Activated B cell treated with CpG ODN at 0.5 μM for 24 hours (primary cell): Measurements from ENCODE around the gene ATF7. TPM values are rescaled to one million over a fixed set of nuclear protein-coding genes. Genes with fewer than 3 reads are reported as not detected.

Source experiments
- ATAC-seq: fragments of 200-7000 bp; cut with Tn5 transposase; one replicate; pipeline ENCODE4 v1.10.0; 2021; ENCODE audit warnings: low read depth, mild to moderate bottlenecking, moderate library complexity
- CTCF ChIA-PET: fragments of 350-600 bp; sonication (Branson Sonifier 250); formaldehyde crosslinking; loops from one replicate; lab custom pipeline; 2021; ENCODE audit warnings: antibody characterized with exemption; lab: Charles Lee
- POLR2A ChIA-PET: fragments of 350-600 bp; sonication (Branson Sonifier 250); formaldehyde crosslinking; loops from one replicate; lab custom pipeline; 2021; ENCODE audit warnings: antibody characterized with exemption; lab: Charles Lee
- DNase-seq: peaks from one replicate; pipeline ENCODE4 v3.0.0; 2022
- H3K27ac Mint-ChIP-seq: one replicate; pipeline ENCODE4 v1.8.0; 2020; ENCODE audit warnings: mixed read lengths
- H3K27me3 Mint-ChIP-seq: one replicate; pipeline ENCODE4 v1.8.0; 2021; ENCODE audit warnings: mixed read lengths
- H3K36me3 Mint-ChIP-seq: one replicate; pipeline ENCODE4 v1.8.0; 2021; ENCODE audit warnings: low read depth, mixed read lengths
- H3K4me1 Mint-ChIP-seq: one replicate; pipeline ENCODE4 v1.8.0; 2021; ENCODE audit warnings: mixed read lengths
- H3K4me3 Mint-ChIP-seq: one replicate; pipeline ENCODE4 v1.8.0; 2020; ENCODE audit warnings: mild to moderate bottlenecking, mixed read lengths
- H3K9me3 Mint-ChIP-seq: one replicate; pipeline ENCODE4 v1.8.0; 2020; ENCODE audit warnings: mixed read lengths
- CTCF ChIP-seq: fragments of 200-600 bp; IDR thresholded peaks from one replicate; pipeline ENCODE4 v1.8.0; 2022; ENCODE audit warnings: antibody characterized with exemption, mild to moderate bottlenecking
- intact Hi-C: fragments of 100-400 bp; cut with micrococcal nuclease; formaldehyde crosslinking; loops from one replicate; pipeline ENCODE4 v1.15.1; 2024
- total RNA-seq: library from RNA; stranded (reverse); gene quantifications from 2 replicates; pipeline ENCODE4 v1.2.3, GENCODE V29; 2022

The ATF7 gene
- total RNA-seq, 1 donor from 2014 or later, result 36.8 TPM

DNA sequence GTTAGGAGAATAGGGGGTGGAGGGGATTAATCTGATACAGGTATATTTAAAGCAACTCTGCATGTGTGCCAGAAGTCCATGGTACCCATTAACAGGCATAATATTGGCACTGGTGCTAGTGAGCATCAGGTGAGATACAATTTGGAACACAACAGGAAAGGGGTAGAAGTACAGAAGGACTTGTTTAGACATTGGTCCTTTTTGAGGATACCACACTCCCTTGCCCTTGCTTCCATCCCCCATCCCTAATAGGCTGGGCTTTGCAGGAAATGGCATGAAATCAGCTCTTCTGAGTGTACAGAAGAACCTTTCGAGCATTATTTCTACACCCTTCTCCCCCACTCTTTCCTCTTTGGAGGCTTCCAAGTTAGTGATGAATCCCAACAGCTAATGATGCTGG lies 157.9 kb downstream of the ATF7 start:
- POLR2A ChIA-PET, result interaction anchor here (0.6 to 1.2 kb wide), 4 partner anchors 10 to 1030 kb away, joined by 3 to 15 read pairs (median 4); no protein-coding TSS in a partner anchor
- Mint-ChIP-seq H3K36me3 (peaks cover 89% of the 10 kb centered on the region), H3K27me3 (no peaks in the 10 kb centered on the region), H3K4me3 (no peak overlapping the region), H3K4me1 (peaks cover 9% of the 10 kb centered on the region), H3K9me3 (no peaks in the 10 kb centered on the region), H3K27ac (no peak overlapping the region)
- TF ChIP-seq CTCF, result no peak
- intact Hi-C loops, result no loop called here
- ATAC-seq (no peak), DNase-seq (no peak)
- CTCF ChIA-PET, result no interaction called here

- POLR2A ChIA-PET, result interaction anchor here (0.6 to 1.2 kb wide), 4 partner anchors 9 to 1031 kb away, joined by 3 to 4 read pairs (median 3); no protein-coding TSS in a partner anchor
- TF ChIP-seq CTCF, result no peak
- H3K4me3 Mint-ChIP-seq, result no peak overlapping the region
- ATAC-seq (no peak), DNase-seq (no peak)
- peaks cover 92% of the 10 kb centered on the region for H3K36me3 Mint-ChIP-seq
- H3K27ac Mint-ChIP-seq, result no peak overlapping the region
- H3K4me1 Mint-ChIP-seq, result peaks cover 9% of the 10 kb centered on the region
- CTCF ChIA-PET, result no interaction called here
- H3K27me3 Mint-ChIP-seq, result no peaks in the 10 kb centered on the region
- no peaks in the 10 kb centered on the region for H3K9me3 Mint-ChIP-seq
- intact Hi-C loops, result no loop called here
These were observed 158.3 kb downstream of the ATF7 start for GRCh38 chr12:53467880-53468279.

GRCh38 chr12:53467082-53467481 lies 159.1 kb downstream of the ATF7 start:
- ChIA-PET POLR2A (interaction anchor here (0.7 kb wide), 1 partner anchor 8 kb away, joined by 3 read pairs; no protein-coding TSS in a partner anchor), CTCF (no interaction called here)
- no peaks in the 10 kb centered on the region for H3K9me3 Mint-ChIP-seq
- intact Hi-C loops, result no loop called here
- no peak for TF ChIP-seq CTCF
- H3K36me3 Mint-ChIP-seq, result peaks cover 92% of the 10 kb centered on the region
- H3K4me1 Mint-ChIP-seq, result peaks cover 8% of the 10 kb centered on the region
- H3K27ac Mint-ChIP-seq, result no peak overlapping the region
- no peak for ATAC-seq
- no peaks in the 10 kb centered on the region for H3K27me3 Mint-ChIP-seq
- H3K4me3 Mint-ChIP-seq, result no peak overlapping the region
- no peak for DNase-seq

DNA sequence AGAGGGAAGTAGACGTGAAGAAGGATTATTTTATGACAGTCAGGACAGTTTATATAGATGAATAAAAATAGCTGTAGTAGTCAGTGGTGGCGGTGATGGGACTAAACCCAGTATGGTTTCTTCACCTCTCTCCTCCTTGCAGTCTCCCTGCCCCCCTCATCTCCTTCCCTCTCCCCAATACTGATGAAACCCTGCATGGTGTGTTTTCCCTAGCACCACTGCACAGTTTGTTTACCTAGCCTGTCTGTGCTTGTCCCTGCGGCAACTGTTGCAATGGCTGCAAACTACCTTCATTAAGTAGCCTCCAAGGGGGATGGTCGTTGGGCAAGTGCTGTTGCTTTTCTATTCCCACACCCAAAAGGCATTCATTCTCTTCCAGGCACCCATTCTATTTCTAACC lies 159.5 kb downstream of the ATF7 start:
- intact Hi-C loops, result no loop called here
- POLR2A ChIA-PET, result no interaction called here

DNA sequence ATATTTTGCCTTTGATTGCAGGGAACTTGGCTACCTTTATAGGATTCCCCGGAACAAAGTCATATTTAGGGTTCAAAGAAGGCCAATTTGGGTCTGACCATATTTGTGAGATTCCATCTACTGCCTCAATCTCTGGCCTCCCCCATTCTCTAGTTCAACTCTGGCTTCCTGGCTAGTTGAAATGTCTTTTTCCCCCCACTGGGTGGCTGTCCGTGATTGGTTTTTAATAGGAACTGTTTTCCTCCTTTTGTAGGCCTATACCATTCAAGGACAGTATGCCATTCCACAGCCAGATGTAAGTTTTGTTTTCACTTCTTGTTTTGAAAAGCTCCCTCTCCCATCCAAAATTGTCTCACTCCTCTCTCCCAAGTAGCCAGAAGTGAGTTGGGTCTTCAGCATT lies 160.5 kb downstream of the ATF7 start:
- TF ChIP-seq CTCF, result no peak
- Mint-ChIP-seq H3K4me1 (peaks cover 12% of the 10 kb centered on the region), H3K9me3 (no peaks in the 10 kb centered on the region), H3K27me3 (no peaks in the 10 kb centered on the region), H3K4me3 (no peak overlapping the region), H3K27ac (no peak overlapping the region), H3K36me3 (peaks cover 94% of the 10 kb centered on the region)
- ChIA-PET CTCF (interaction anchor here (1.2 kb wide), 1 partner anchor 113 kb away, joined by 3 read pairs; no protein-coding TSS in a partner anchor), POLR2A (no interaction called here)
- no peak for DNase-seq
- intact Hi-C loops, result no loop called here
- ATAC-seq, result no peak

More for the DNA sequence above, 159.5 kb downstream of the ATF7 start:
- H3K36me3 Mint-ChIP-seq, result peaks cover 92% of the 10 kb centered on the region
- no peaks in the 10 kb centered on the region for H3K27me3 Mint-ChIP-seq
- ATAC-seq, result no peak
- peaks cover 8% of the 10 kb centered on the region for H3K4me1 Mint-ChIP-seq
- H3K9me3 Mint-ChIP-seq, result no peaks in the 10 kb centered on the region
- H3K4me3 Mint-ChIP-seq, result no peak overlapping the region
- no peak for DNase-seq
- CTCF ChIA-PET, result no interaction called here
- TF ChIP-seq CTCF, result no peak
- no peak overlapping the region for H3K27ac Mint-ChIP-seq
